HG02798 (cell line): ENCODE measurements around the gene LRRC3.
"Not testable (repeated sequence)": the region's sequence is repeated elsewhere in the genome, so short reads cannot be mapped to it uniquely, and the experiment has no call there.

Source experiments
- ATAC-seq: cut with Tn5 transposase; IDR thresholded peaks from one replicate; pipeline ENCODE4 v1.9.1; 2021; ENCODE audit warnings: mild to moderate bottlenecking; ENCODE audit not compliant: unreplicated experiment, poor library complexity

LRRC3 gene

GRCh38 chr21:44492567-44493385 lies 37.5 kb downstream of the LRRC3 start:
- ATAC-seq = no peak

- ATAC-seq = no peak
Measured at GRCh38 chr21:44494418-44494817, 39.1 kb downstream of the LRRC3 start.

GRCh38 chr21:44494956-44495355 lies 39.6 kb downstream of the LRRC3 start:
- ATAC-seq = no peak

- no peak for ATAC-seq
Measured at GRCh38 chr21:44495611-44496563, 40.6 kb downstream of the LRRC3 start.

GRCh38 chr21:44496564-44497550 lies 41.5 kb downstream of the LRRC3 start:
- ATAC-seq = no peak

- ATAC-seq = no peak
Measured at GRCh38 chr21:44497703-44498126, 42.4 kb downstream of the LRRC3 start.

- no peak for ATAC-seq
Measured at GRCh38 chr21:44498280-44499210, 43.2 kb downstream of the LRRC3 start.

GRCh38 chr21:44499211-44499560 lies 43.9 kb downstream of the LRRC3 start:
- no peak for ATAC-seq

- ATAC-seq = no peak
Measured at GRCh38 chr21:44499631-44500030, 44.3 kb downstream of the LRRC3 start.

GRCh38 chr21:44500111-44500510 lies 44.8 kb downstream of the LRRC3 start:
- no peak for ATAC-seq

- no peak for ATAC-seq
Measured at GRCh38 chr21:44502171-44502958, 47.1 kb downstream of the LRRC3 start.

- not testable (repeated sequence) for ATAC-seq
Measured at GRCh38 chr21:44503006-44503889, 47.9 kb downstream of the LRRC3 start.

GRCh38 chr21:44503901-44504399 lies 48.6 kb downstream of the LRRC3 start:
- ATAC-seq = no peak

GRCh38 chr21:44505673-44506278 lies 50.5 kb downstream of the LRRC3 start:
- no peak for ATAC-seq

GRCh38 chr21:44506279-44507255 lies 51.3 kb downstream of the LRRC3 start:
- ATAC-seq = no peak
